Activated T-helper 1 cell treated with Interleukin-2 at 50 U/mL for 16 hours (primary cell): ENCODE measurements around the gene VPS13A.

Experiments used
- DNase-seq: peaks from one replicate; pipeline ENCODE4 v3.0.0-alpha.2; 2020; ENCODE audit warnings: low read depth

Gene VPS13A

GRCh38 chr9:77177143-77177893 lies at the start of gene VPS13A:
TSS of gene VPS13A (plus strand) at chr9:77177534. CDS start at chr9:77177705, 171 bp downstream.
- peak; percentile 84 for DNase-seq

- no peak for DNase-seq
Observed at GRCh38 chr9:77128125-77128789, 49.1 kb upstream of the VPS13A start.

- DNase-seq: no peak
Observed at GRCh38 chr9:77131399-77131798, 45.9 kb upstream of the VPS13A start.

- DNase-seq: no peak
Observed at GRCh38 chr9:77133011-77133410, 44.3 kb upstream of the VPS13A start.

GRCh38 chr9:77142366-77142765 lies 35.0 kb upstream of the VPS13A start:
- no peak for DNase-seq

GRCh38 chr9:77149879-77150278 lies 27.5 kb upstream of the VPS13A start:
- DNase-seq: no peak

GRCh38 chr9:77152289-77152688 lies 25.0 kb upstream of the VPS13A start:
- DNase-seq: no peak

- no peak for DNase-seq
Observed at GRCh38 chr9:77156646-77157371, 20.5 kb upstream of the VPS13A start.

GRCh38 chr9:77158772-77159513 lies 18.4 kb upstream of the VPS13A start:
- no peak for DNase-seq

- DNase-seq: no peak
Observed at GRCh38 chr9:77161191-77161590, 16.1 kb upstream of the VPS13A start.

GRCh38 chr9:77161966-77162365 lies 15.4 kb upstream of the VPS13A start:
- DNase-seq: no peak

GRCh38 chr9:77162366-77162765 lies 15.0 kb upstream of the VPS13A start:
- DNase-seq: no peak

- DNase-seq: no peak
Observed at GRCh38 chr9:77163884-77164283, 13.4 kb upstream of the VPS13A start.

GRCh38 chr9:77166193-77166592 lies 11.1 kb upstream of the VPS13A start:
- DNase-seq: no peak

- DNase-seq: no peak
Observed at GRCh38 chr9:77170991-77171699, 6.2 kb upstream of the VPS13A start.

GRCh38 chr9:77175151-77175550 lies 2.2 kb upstream of the VPS13A start:
- no peak for DNase-seq

- DNase-seq: no peak
Observed at GRCh38 chr9:77176106-77176505, 1.2 kb upstream of the VPS13A start.

GRCh38 chr9:77176686-77177142 lies 620 bp upstream of the VPS13A start:
- no peak for DNase-seq

- peak; percentile 29 for DNase-seq
Observed at GRCh38 chr9:77177894-77178794, 810 bp downstream of the VPS13A start.

- no peak for DNase-seq
Observed at GRCh38 chr9:77180056-77180455, 2.7 kb downstream of the VPS13A start.
